WTC11 (cell line): ENCODE measurements around the gene ANKZF1. TPM values are rescaled to one million over a fixed set of nuclear protein-coding genes. Genes with fewer than 3 reads are reported as not detected.

ENCODE experiments used
- ATAC-seq: fragments of 200-7000 bp; cut with Tn5 transposase; 2 replicates; pipeline ENCODE4 v1.10.0; 2021; ENCODE audit warnings: mild to moderate bottlenecking, moderate library complexity
- CTCF ChIA-PET: fragments of 300-600 bp; sonication (Branson Sonifier 250); formaldehyde crosslinking; loops from one replicate; lab custom pipeline; 2021; ENCODE audit warnings: antibody characterized with exemption; lab: Charles Lee
- POLR2A ChIA-PET: fragments of 350-600 bp; sonication (Branson Sonifier 250); formaldehyde crosslinking; loops from one replicate; lab custom pipeline; 2021; ENCODE audit warnings: antibody characterized with exemption; lab: Charles Lee
- DNase-seq: peaks from one replicate; pipeline ENCODE4 v3.0.0; 2021; ENCODE audit warnings: low spot score
- H3K27ac Mint-ChIP-seq: 2 replicates; pipeline ENCODE4 v1.8.0; 2021; ENCODE audit warnings: mixed read lengths
- H3K27me3 Mint-ChIP-seq: 2 replicates; pipeline ENCODE4 v1.8.0; 2021; ENCODE audit warnings: low read depth, mild to moderate bottlenecking, moderate library complexity, mixed read lengths
- H3K36me3 Mint-ChIP-seq: 2 replicates; pipeline ENCODE4 v1.8.0; 2021; ENCODE audit warnings: mixed read lengths
- H3K4me1 Mint-ChIP-seq: 2 replicates; pipeline ENCODE4 v1.8.0; 2022; ENCODE audit warnings: mixed read lengths
- H3K4me3 Mint-ChIP-seq: 2 replicates; pipeline ENCODE4 v1.8.0; 2021; ENCODE audit warnings: mild to moderate bottlenecking, moderate library complexity, mixed read lengths
- H3K9me3 Mint-ChIP-seq: 2 replicates; pipeline ENCODE4 v1.8.0; 2021; ENCODE audit warnings: mixed read lengths
- CREB1 ChIP-seq: sonication (generic); formaldehyde crosslinking; IDR thresholded peaks from 2 replicates; pipeline ENCODE4 v1.8.0; 2023; ENCODE audit warnings: mild to moderate bottlenecking, missing genetic modification reagents
- CREM ChIP-seq: sonication (generic); formaldehyde crosslinking; IDR thresholded peaks from 2 replicates; pipeline ENCODE4 v1.8.1; 2022; ENCODE audit warnings: mild to moderate bottlenecking, missing genetic modification reagents, moderate library complexity
- CTCF ChIP-seq: fragments of 200-600 bp; IDR thresholded peaks from 2 replicates; pipeline ENCODE4 v1.8.0; 2022; ENCODE audit warnings: antibody characterized with exemption
- ESRRA ChIP-seq: sonication (generic); formaldehyde crosslinking; IDR thresholded peaks from 2 replicates; pipeline ENCODE4 v1.8.1; 2022; ENCODE audit warnings: mild to moderate bottlenecking, missing genetic modification reagents, borderline replicate concordance
- FOXP1 ChIP-seq: sonication (generic); formaldehyde crosslinking; IDR thresholded peaks from 2 replicates; pipeline ENCODE4 v1.8.0; 2022; ENCODE audit warnings: missing genetic modification reagents, mild to moderate bottlenecking, moderate library complexity, borderline replicate concordance
- FOXP4 ChIP-seq: sonication (generic); formaldehyde crosslinking; IDR thresholded peaks from 2 replicates; pipeline ENCODE4 v1.8.0; 2022; ENCODE audit warnings: mild to moderate bottlenecking, missing genetic modification reagents
- KAT7 ChIP-seq: sonication (generic); formaldehyde crosslinking; IDR thresholded peaks from 2 replicates; pipeline ENCODE4 v1.8.1; 2023; ENCODE audit warnings: missing genetic modification reagents, mild to moderate bottlenecking, borderline replicate concordance
- MAX ChIP-seq: sonication (generic); formaldehyde crosslinking; IDR thresholded peaks from 2 replicates; pipeline ENCODE4 v1.8.0; 2022; ENCODE audit warnings: mild to moderate bottlenecking, missing genetic modification reagents
- NFE2L1 ChIP-seq: sonication (generic); formaldehyde crosslinking; IDR thresholded peaks from 2 replicates; pipeline ENCODE4 v1.8.1; 2023; ENCODE audit warnings: missing genetic modification reagents
- NR2C2 ChIP-seq: sonication (generic); formaldehyde crosslinking; IDR thresholded peaks from 2 replicates; pipeline ENCODE4 v1.8.0; 2022; ENCODE audit warnings: mild to moderate bottlenecking, missing genetic modification reagents
- OVOL2 ChIP-seq: fragments of 250-450 bp; sonication (Bioruptor Pico); IDR thresholded peaks from 2 replicates; pipeline ENCODE4 v1.9.0; 2021; ENCODE audit warnings: mild to moderate bottlenecking, borderline replicate concordance
- PREB ChIP-seq: sonication (generic); formaldehyde crosslinking; IDR thresholded peaks from 2 replicates; pipeline ENCODE4 v1.8.1; 2022; ENCODE audit warnings: mild to moderate bottlenecking, missing genetic modification reagents, moderate library complexity, borderline replicate concordance
- TCF7 ChIP-seq: sonication (generic); formaldehyde crosslinking; IDR thresholded peaks from 2 replicates; pipeline ENCODE4 v1.8.0; 2022; ENCODE audit warnings: mild to moderate bottlenecking, low read depth, missing genetic modification reagents, moderate library complexity
- ZBTB43 ChIP-seq: sonication (generic); formaldehyde crosslinking; IDR thresholded peaks from 2 replicates; pipeline ENCODE4 v1.8.1; 2023; ENCODE audit warnings: mild to moderate bottlenecking, missing genetic modification reagents
- ZNF138 ChIP-seq: sonication (generic); formaldehyde crosslinking; conservative IDR thresholded peaks from 2 replicates; pipeline ENCODE4 v1.8.1; 2022; ENCODE audit warnings: mild to moderate bottlenecking, moderate library complexity, missing genetic modification reagents
- ZNF281 ChIP-seq: sonication (generic); formaldehyde crosslinking; IDR thresholded peaks from 2 replicates; pipeline ENCODE4 v1.8.0; 2023; ENCODE audit warnings: mild to moderate bottlenecking, missing genetic modification reagents
- total RNA-seq: library from RNA; stranded (reverse); gene quantifications from 3 replicates; pipeline ENCODE4 v1.2.3, GENCODE V29; 2021

ANKZF1 gene
- total RNA-seq, 1 experiment from 2014 or later: 70.4 TPM

- CTCF ChIA-PET: interaction anchor here (0.6 to 6.5 kb wide), 37 partner anchors 8 to 298 kb away, joined by 3 to 158 read pairs (median 4); partner anchors contain the start of genes ABCB6, ANKZF1, ATG9A and DNPEP
- Mint-ChIP-seq H3K4me3 (peak overlapping the region; percentile 70), H3K27ac (peak overlapping the region; percentile 96), H3K27me3 (peaks cover 9% of the 10 kb centered on the region), H3K9me3 (no peaks in the 10 kb centered on the region), H3K36me3 (peaks cover 3% of the 10 kb centered on the region; the same call in 1 of the 2 replicates), H3K4me1 (peaks cover 32% of the 10 kb centered on the region)
- POLR2A ChIA-PET: interaction anchor here (0.6 to 3.0 kb wide), 11 partner anchors 17 to 379 kb away, joined by 3 to 21 read pairs (median 4); partner anchors contain the start of genes ABCB6, ANKZF1, ATG9A and GLB1L
- DNase-seq (peak; percentile 87), ATAC-seq (peak; percentile 72)
- TF ChIP-seq NR2C2 (CRISPR knock-in tag): no peak
- TF ChIP-seq MAX (CRISPR knock-in tag): 0 out of 2 replicates have a peak, but pooled peaks have one; percentile 24
- no peak for TF ChIP-seq ESRRA (CRISPR knock-in tag)
- no peak for TF ChIP-seq FOXP1 (CRISPR knock-in tag)
- peak; percentile 99 for TF ChIP-seq CTCF
Observed at GRCh38 chr2:219277703-219278654, 48.4 kb downstream of the ANKZF1 start.

- CTCF ChIA-PET: interaction anchor here (0.6 to 6.5 kb wide), 22 partner anchors 8 to 277 kb away, joined by 3 to 158 read pairs (median 4); partner anchors contain the start of genes ABCB6, GLB1L, STK16 and TUBA4A
- no peak for TF ChIP-seq CREM (CRISPR knock-in tag)
- TF ChIP-seq NFE2L1 (CRISPR knock-in tag): no peak
- TF ChIP-seq TCF7: no peak
- Mint-ChIP-seq H3K27me3 (peaks cover 6% of the 10 kb centered on the region), H3K4me3 (peak overlapping the region; percentile 70), H3K36me3 (peaks cover 5% of the 10 kb centered on the region; the same call in 1 of the 2 replicates), H3K9me3 (no peaks in the 10 kb centered on the region), H3K27ac (peak overlapping the region; percentile 82), H3K4me1 (peaks cover 32% of the 10 kb centered on the region)
- POLR2A ChIA-PET: interaction anchor here (0.6 to 3.0 kb wide), 9 partner anchors 17 to 380 kb away, joined by 3 to 21 read pairs (median 4); partner anchors contain the start of genes ABCB6, ANKZF1, ATG9A and GLB1L
- DNase-seq (no peak), ATAC-seq (peak; percentile 38)
Observed at GRCh38 chr2:219278655-219279150, 49.1 kb downstream of the ANKZF1 start.

GRCh38 chr2:219279151-219279915 is 49.7 kb downstream of the ANKZF1 start, which contains the start of gene DNAJB2:
TSS of gene DNAJB2 (plus strand) at chr2:219279366. CDS start at chr2:219279834, 468 bp downstream.
- DNase-seq (peak; percentile 97), ATAC-seq (peak; percentile 81)
- Mint-ChIP-seq H3K36me3 (peaks cover 6% of the 10 kb centered on the region; the same call in 1 of the 2 replicates), H3K9me3 (no peaks in the 10 kb centered on the region), H3K27me3 (peaks cover 4% of the 10 kb centered on the region; the same call in 1 of the 2 replicates), H3K27ac (peak within 1 kb of the TSS; percentile 96), H3K4me3 (peak within 1 kb of the TSS; percentile 88), H3K4me1 (peaks cover 31% of the 10 kb centered on the region)
- ChIA-PET POLR2A (interaction anchor here (1.2 to 3.0 kb wide), 7 partner anchors 16 to 219 kb away, joined by 4 to 21 read pairs (median 7); partner anchors contain the start of genes ABCB6, ANKZF1, ATG9A and GLB1L), CTCF (interaction anchor here (0.6 to 6.5 kb wide), 17 partner anchors 9 to 278 kb away, joined by 3 to 158 read pairs (median 4); partner anchors contain the start of genes GLB1L, STK16 and TUBA4A)
- TF ChIP-seq NR2C2 (CRISPR knock-in tag): no peak
- no peak for TF ChIP-seq OVOL2 (CRISPR knock-in tag)
- no peak for TF ChIP-seq ZNF138 (CRISPR knock-in tag)
- no peak; the same call in 1 of the 2 replicates for TF ChIP-seq ZBTB43 (CRISPR knock-in tag)
- no peak for TF ChIP-seq CREB1 (CRISPR knock-in tag)
- no peak for TF ChIP-seq PREB (CRISPR knock-in tag)
- 0 out of 2 replicates have a peak, but pooled peaks have one; percentile 81 for TF ChIP-seq KAT7 (CRISPR knock-in tag)
- peak; percentile 71; the same call in 1 of the 2 replicates for TF ChIP-seq FOXP4 (CRISPR knock-in tag)
- 0 out of 2 replicates have a peak, but pooled peaks have one; percentile 55 for TF ChIP-seq ZNF281
